Loucy (cell line): ENCODE measurements around the gene ADAMTS14.

Experiments used
- H2AFZ ChIP-seq: fragments of 200-600 bp; sonication (generic); 2 replicates; pipeline ENCODE4 v1.6.0; 2016; ENCODE audit warnings: antibody characterized with exemption, mild to moderate bottlenecking, low read length, moderate library complexity
- H3F3A ChIP-seq: fragments of 200-600 bp; 2 replicates; pipeline ENCODE4 v1.6.0; 2016; ENCODE audit warnings: antibody characterized with exemption, low read depth, mild to moderate bottlenecking
- H3K27me3 ChIP-seq: fragments of 200-600 bp; sonication (generic); 2 replicates; pipeline ENCODE4 v1.6.1; 2014; ENCODE audit warnings: low read length, mild to moderate bottlenecking; ENCODE audit not compliant: insufficient read depth, poor library complexity, severe bottlenecking
- H3K36me3 ChIP-seq: fragments of 200-600 bp; sonication (generic); 2 replicates; pipeline ENCODE4 v1.6.1; 2016; ENCODE audit warnings: low read length; ENCODE audit not compliant: insufficient read depth
- H3K4me1 ChIP-seq: fragments of 200-600 bp; sonication (generic); 2 replicates; pipeline ENCODE4 v1.5.1; 2014; ENCODE audit warnings: low read length, mild to moderate bottlenecking; ENCODE audit not compliant: insufficient read depth, poor library complexity, severe bottlenecking
- H3K4me2 ChIP-seq: fragments of 200-600 bp; sonication (generic); 2 replicates; pipeline ENCODE4 v1.6.0; 2014; ENCODE audit warnings: antibody characterized with exemption, low read length, low read depth, mild to moderate bottlenecking; ENCODE audit not compliant: poor library complexity, severe bottlenecking
- H3K4me3 ChIP-seq: fragments of 200-600 bp; sonication (generic); 2 replicates; pipeline ENCODE4 v1.5.1; 2014; ENCODE audit warnings: low read length, mild to moderate bottlenecking, mixed read lengths; ENCODE audit not compliant: poor library complexity, severe bottlenecking
- H3K79me2 ChIP-seq: fragments of 200-600 bp; sonication (generic); 2 replicates; pipeline ENCODE4 v1.6.1; 2014; ENCODE audit warnings: low read length; ENCODE audit not compliant: insufficient read depth
- H3K9ac ChIP-seq: fragments of 200-600 bp; sonication (generic); 2 replicates; pipeline ENCODE4 v1.6.0; 2014; ENCODE audit warnings: mild to moderate bottlenecking, low read depth, low read length, moderate library complexity; ENCODE audit not compliant: poor library complexity, severe bottlenecking
- H3K9me2 ChIP-seq: fragments of 200-600 bp; sonication (generic); replicated peaks from 2 replicates; pipeline ENCODE4 v1.6.1; 2016; ENCODE audit warnings: low read depth, low read length, mixed read lengths
- H3K9me3 ChIP-seq: fragments of 200-600 bp; sonication (generic); 2 replicates; pipeline ENCODE4 v1.6.1; 2014; ENCODE audit warnings: mild to moderate bottlenecking, antibody characterized with exemption, low read length, low read depth; ENCODE audit not compliant: insufficient read depth
- H4K20me1 ChIP-seq: fragments of 200-600 bp; sonication (generic); 2 replicates; pipeline ENCODE4 v1.6.0; 2014; ENCODE audit warnings: antibody characterized with exemption, low read length, mild to moderate bottlenecking; ENCODE audit not compliant: insufficient read depth, poor library complexity, severe bottlenecking
- CTCF ChIP-seq: fragments of 200-600 bp; sonication (generic); conservative IDR thresholded peaks from 2 replicates; pipeline ENCODE4 v1.5.1; 2014; ENCODE audit warnings: mild to moderate bottlenecking, antibody characterized with exemption, low read length
- EZH2phosphoT487 ChIP-seq: fragments of 200-600 bp; IDR thresholded peaks from 2 replicates; pipeline ENCODE4 v1.6.1; 2018; ENCODE audit warnings: antibody characterized with exemption, mild to moderate bottlenecking, moderate library complexity, borderline replicate concordance

ADAMTS14 gene

GRCh38 chr10:70705121-70705861, 33.0 kb downstream of the ADAMTS14 start:
- H3K79me2 ChIP-seq = no peaks in the 10 kb centered on the region
- no peaks in the 10 kb centered on the region for H4K20me1 ChIP-seq
- H3K4me3 ChIP-seq = no peak overlapping the region
- no peak overlapping the region for H2AFZ ChIP-seq
- no peaks in the 10 kb centered on the region for H3F3A ChIP-seq
- H3K9ac ChIP-seq = no peak overlapping the region
- H3K27me3 ChIP-seq = no peaks in the 10 kb centered on the region
- H3K9me3 ChIP-seq = no peaks in the 10 kb centered on the region
- H3K9me2 ChIP-seq = no peaks in the 10 kb centered on the region
- TF ChIP-seq EZH2phosphoT487 (no peak), CTCF (no peak)
- H3K36me3 ChIP-seq = no peaks in the 10 kb centered on the region
- no peak overlapping the region for H3K4me2 ChIP-seq
- H3K4me1 ChIP-seq = no peaks in the 10 kb centered on the region

- no peak overlapping the region for H3K4me3 ChIP-seq
- H3K36me3 ChIP-seq = no peaks in the 10 kb centered on the region
- H3K4me1 ChIP-seq = no peaks in the 10 kb centered on the region
- no peak overlapping the region for H3K4me2 ChIP-seq
- no peaks in the 10 kb centered on the region for H3F3A ChIP-seq
- H3K9ac ChIP-seq = no peak overlapping the region
- no peak overlapping the region for H2AFZ ChIP-seq
- H3K27me3 ChIP-seq = no peaks in the 10 kb centered on the region
- TF ChIP-seq CTCF (no peak), EZH2phosphoT487 (no peak)
- H3K9me3 ChIP-seq = no peaks in the 10 kb centered on the region
- no peaks in the 10 kb centered on the region for H4K20me1 ChIP-seq
- no peaks in the 10 kb centered on the region for H3K79me2 ChIP-seq
- H3K9me2 ChIP-seq = no peaks in the 10 kb centered on the region
Measured at GRCh38 chr10:70711177-70711576, 38.9 kb downstream of the ADAMTS14 start.

- no peak overlapping the region for H3K4me3 ChIP-seq
- H3F3A ChIP-seq = no peaks in the 10 kb centered on the region
- H3K79me2 ChIP-seq = no peaks in the 10 kb centered on the region
- no peak overlapping the region for H2AFZ ChIP-seq
- no peak for TF ChIP-seq EZH2phosphoT487
- TF ChIP-seq CTCF = no peak
- H3K9me3 ChIP-seq = no peaks in the 10 kb centered on the region
- no peaks in the 10 kb centered on the region for H3K36me3 ChIP-seq
- H3K4me2 ChIP-seq = no peak overlapping the region
- no peaks in the 10 kb centered on the region for H3K9me2 ChIP-seq
- no peaks in the 10 kb centered on the region for H3K27me3 ChIP-seq
- no peak overlapping the region for H3K9ac ChIP-seq
- no peaks in the 10 kb centered on the region for H3K4me1 ChIP-seq
- H4K20me1 ChIP-seq = no peaks in the 10 kb centered on the region
Measured at GRCh38 chr10:70711911-70712310, 39.6 kb downstream of the ADAMTS14 start.
